ENCODE results near the gene JMJD4.

JMJD4 gene

GRCh38 chr1:227734856-227735538, at the start of gene JMJD4, which contains the start of gene SNAP47:
Gene JMJD4 (minus strand): TSS chr1:227735302. CDS start chr1:227735273, 29 bp downstream.
Gene SNAP47 (plus strand): TSS chr1:227735435. CDS start chr1:227747737, 12,302 bp downstream.
- Mint-ChIP-seq H3K4me1 (peaks cover 56% of the 10 kb centered on the region), H3K9me3 (no peaks in the 10 kb centered on the region), H3K4me3 (peak within 1 kb of the TSS; percentile 95), H3K27me3 (no peaks in the 10 kb centered on the region), H3K27ac (ENCODE audit: low read depth) (peak within 1 kb of the TSS; percentile 98), H3K36me3 (ENCODE audit: insufficient read depth) (peaks cover 18% of the 10 kb centered on the region)
- ATAC-seq (replicated peaks; ENCODE audit: extremely low read depth, poor library complexity, severe bottlenecking) (peak; percentile 83), DNase-seq (ENCODE audit: low spot score in 2 of 2) (peak; percentile 89 to 93)

GRCh38 chr1:227782226-227782625, 47.1 kb upstream of the JMJD4 start:
- Mint-ChIP-seq H3K27me3 (no peaks in the 10 kb centered on the region), H3K4me1 (peaks cover 5% of the 10 kb centered on the region), H3K9me3 (no peaks in the 10 kb centered on the region), H3K4me3 (no peak overlapping the region), H3K27ac (ENCODE audit: low read depth) (no peak overlapping the region), H3K36me3 (ENCODE audit: insufficient read depth) (peaks cover 4% of the 10 kb centered on the region)
- no peak for DNase-seq (ENCODE audit: low spot score in 2 of 2)
- ATAC-seq (replicated peaks; ENCODE audit: extremely low read depth, poor library complexity, severe bottlenecking), result no peak

- no peak overlapping the region for H3K27ac Mint-ChIP-seq (ENCODE audit: low read depth)
- H3K4me3 Mint-ChIP-seq, result no peak overlapping the region
- peaks cover 3% of the 10 kb centered on the region for H3K4me1 Mint-ChIP-seq
- ATAC-seq (replicated peaks; ENCODE audit: extremely low read depth, poor library complexity, severe bottlenecking), result no peak
- peaks cover 4% of the 10 kb centered on the region for H3K36me3 Mint-ChIP-seq (ENCODE audit: insufficient read depth)
- no peaks in the 10 kb centered on the region for H3K9me3 Mint-ChIP-seq
- no peaks in the 10 kb centered on the region for H3K27me3 Mint-ChIP-seq
- no peak for DNase-seq (ENCODE audit: low spot score in 2 of 2)
Observed at GRCh38 chr1:227781314-227781930, 46.3 kb upstream of the JMJD4 start.

GRCh38 chr1:227780101-227781044, 45.3 kb upstream of the JMJD4 start:
- Mint-ChIP-seq H3K9me3 (no peaks in the 10 kb centered on the region), H3K27ac (ENCODE audit: low read depth) (no peak overlapping the region), H3K27me3 (no peaks in the 10 kb centered on the region), H3K4me1 (peaks cover 6% of the 10 kb centered on the region), H3K4me3 (no peak overlapping the region), H3K36me3 (ENCODE audit: insufficient read depth) (peaks cover 6% of the 10 kb centered on the region)
- DNase-seq (ENCODE audit: low spot score in 2 of 2), result no peak
- no peak for ATAC-seq (replicated peaks; ENCODE audit: extremely low read depth, poor library complexity, severe bottlenecking)

- Mint-ChIP-seq H3K9me3 (no peaks in the 10 kb centered on the region), H3K4me3 (no peak overlapping the region), H3K27ac (ENCODE audit: low read depth) (no peak overlapping the region)
Observed at GRCh38 chr1:227779685-227780084, 44.6 kb upstream of the JMJD4 start.

GRCh38 chr1:227779021-227779441, 43.9 kb upstream of the JMJD4 start:
- no peaks in the 10 kb centered on the region for H3K27me3 Mint-ChIP-seq
- no peak overlapping the region for H3K4me3 Mint-ChIP-seq
- H3K27ac Mint-ChIP-seq (ENCODE audit: low read depth), result no peak overlapping the region
- DNase-seq (ENCODE audit: low spot score in 2 of 2) (no peak), ATAC-seq (replicated peaks; ENCODE audit: extremely low read depth, poor library complexity, severe bottlenecking) (no peak)
- peaks cover 8% of the 10 kb centered on the region for H3K36me3 Mint-ChIP-seq (ENCODE audit: insufficient read depth)
- no peaks in the 10 kb centered on the region for H3K9me3 Mint-ChIP-seq
- peaks cover 17% of the 10 kb centered on the region for H3K4me1 Mint-ChIP-seq

More at GRCh38 chr1:227779685-227780084, 44.6 kb upstream of the JMJD4 start:
- ATAC-seq (replicated peaks; ENCODE audit: extremely low read depth, poor library complexity, severe bottlenecking), result no peak
- DNase-seq (ENCODE audit: low spot score in 2 of 2), result no peak
- peaks cover 6% of the 10 kb centered on the region for H3K36me3 Mint-ChIP-seq (ENCODE audit: insufficient read depth)
- no peaks in the 10 kb centered on the region for H3K27me3 Mint-ChIP-seq
- peaks cover 11% of the 10 kb centered on the region for H3K4me1 Mint-ChIP-seq

- H3K36me3 Mint-ChIP-seq (ENCODE audit: insufficient read depth), result peaks cover 8% of the 10 kb centered on the region
- no peak for DNase-seq (ENCODE audit: low spot score in 2 of 2)
Observed at GRCh38 chr1:227778401-227778947, 43.4 kb upstream of the JMJD4 start.

GRCh38 chr1:227777646-227778045, 42.5 kb upstream of the JMJD4 start:
- Mint-ChIP-seq H3K36me3 (ENCODE audit: insufficient read depth) (peaks cover 7% of the 10 kb centered on the region), H3K9me3 (no peaks in the 10 kb centered on the region), H3K4me3 (no peak overlapping the region), H3K4me1 (peaks cover 26% of the 10 kb centered on the region), H3K27me3 (no peaks in the 10 kb centered on the region), H3K27ac (ENCODE audit: low read depth) (no peak overlapping the region)
- ATAC-seq (replicated peaks; ENCODE audit: extremely low read depth, poor library complexity, severe bottlenecking) (no peak), DNase-seq (ENCODE audit: low spot score in 2 of 2) (no peak)

More at GRCh38 chr1:227778401-227778947, 43.4 kb upstream of the JMJD4 start:
- Mint-ChIP-seq H3K4me3 (no peak overlapping the region), H3K9me3 (no peaks in the 10 kb centered on the region), H3K4me1 (peaks cover 23% of the 10 kb centered on the region), H3K27ac (ENCODE audit: low read depth) (no peak overlapping the region), H3K27me3 (no peaks in the 10 kb centered on the region)
- ATAC-seq (replicated peaks; ENCODE audit: extremely low read depth, poor library complexity, severe bottlenecking), result no peak

- H3K36me3 Mint-ChIP-seq (ENCODE audit: insufficient read depth), result peaks cover 7% of the 10 kb centered on the region
- DNase-seq (ENCODE audit: low spot score in 2 of 2) (no peak), ATAC-seq (replicated peaks; ENCODE audit: extremely low read depth, poor library complexity, severe bottlenecking) (no peak)
- H3K4me1 Mint-ChIP-seq, result peaks cover 31% of the 10 kb centered on the region
- H3K27me3 Mint-ChIP-seq, result no peaks in the 10 kb centered on the region
- H3K4me3 Mint-ChIP-seq, result no peak overlapping the region
- H3K9me3 Mint-ChIP-seq, result no peaks in the 10 kb centered on the region
- H3K27ac Mint-ChIP-seq (ENCODE audit: low read depth), result no peak overlapping the region
Observed at GRCh38 chr1:227777156-227777555, 42.1 kb upstream of the JMJD4 start.

GRCh38 chr1:227776331-227776771, 41.2 kb upstream of the JMJD4 start:
- no peak overlapping the region for H3K27ac Mint-ChIP-seq (ENCODE audit: low read depth)
- H3K4me1 Mint-ChIP-seq, result peaks cover 31% of the 10 kb centered on the region
- H3K27me3 Mint-ChIP-seq, result no peaks in the 10 kb centered on the region
- H3K9me3 Mint-ChIP-seq, result no peaks in the 10 kb centered on the region
- DNase-seq (ENCODE audit: low spot score in 2 of 2) (no peak), ATAC-seq (replicated peaks; ENCODE audit: extremely low read depth, poor library complexity, severe bottlenecking) (no peak)
- peaks cover 7% of the 10 kb centered on the region for H3K36me3 Mint-ChIP-seq (ENCODE audit: insufficient read depth)
- H3K4me3 Mint-ChIP-seq, result no peak overlapping the region

- Mint-ChIP-seq H3K4me1 (peaks cover 31% of the 10 kb centered on the region), H3K27me3 (no peaks in the 10 kb centered on the region), H3K36me3 (ENCODE audit: insufficient read depth) (peaks cover 4% of the 10 kb centered on the region), H3K4me3 (no peak overlapping the region), H3K9me3 (no peaks in the 10 kb centered on the region), H3K27ac (ENCODE audit: low read depth) (no peak overlapping the region)
- ATAC-seq (replicated peaks; ENCODE audit: extremely low read depth, poor library complexity, severe bottlenecking), result no peak
- no peak for DNase-seq (ENCODE audit: low spot score in 2 of 2)
Observed at GRCh38 chr1:227775841-227776240, 40.7 kb upstream of the JMJD4 start.

Measured in central memory CD8-positive, alpha-beta T cell (primary cell).